Inferior parietal cortex (tissue), 1 donor: ENCODE measurements around the gene CDKAL1.
"Not testable (repeated sequence)": the region's sequence is repeated elsewhere in the genome, so short reads cannot be mapped to it uniquely, and the experiment has no call there.

Experiments
- DNase-seq: peaks from one replicate; pipeline ENCODE4 v3.0.0-alpha.2; 2016; ENCODE audit errors: extremely low spot score

The CDKAL1 gene

GRCh38 chr6:20534295-20535262 is at the start of gene CDKAL1:
Gene CDKAL1 (plus strand): TSS chr6:20534457. CDS start chr6:20546351, 11,894 bp downstream.
- peak; percentile 98 for DNase-seq

- DNase-seq = no peak
These were observed 47.6 kb upstream of the CDKAL1 start for GRCh38 chr6:20486641-20487040.

- no peak for DNase-seq
These were observed 46.4 kb upstream of the CDKAL1 start for GRCh38 chr6:20487669-20488375.

GRCh38 chr6:20490591-20490990 is 43.7 kb upstream of the CDKAL1 start:
- DNase-seq = no peak

- no peak for DNase-seq
These were observed 42.2 kb upstream of the CDKAL1 start for GRCh38 chr6:20492099-20492498.

GRCh38 chr6:20497216-20498040 is 36.8 kb upstream of the CDKAL1 start:
- no peak for DNase-seq

- no peak for DNase-seq
These were observed 36.2 kb upstream of the CDKAL1 start for GRCh38 chr6:20498041-20498385.

- no peak for DNase-seq
These were observed 25.0 kb upstream of the CDKAL1 start for GRCh38 chr6:20509212-20509611.

- DNase-seq = no peak
These were observed 22.4 kb upstream of the CDKAL1 start for GRCh38 chr6:20511852-20512251.

GRCh38 chr6:20525208-20525607 is 9.0 kb upstream of the CDKAL1 start:
- DNase-seq = not testable (repeated sequence)

GRCh38 chr6:20529086-20529448 is 5.2 kb upstream of the CDKAL1 start:
- DNase-seq = peak; percentile 75

- no peak for DNase-seq
These were observed 1.4 kb upstream of the CDKAL1 start for GRCh38 chr6:20532881-20533280.

GRCh38 chr6:20533746-20534294 is 437 bp upstream of the CDKAL1 start:
- DNase-seq = no peak

GRCh38 chr6:20538131-20538662 is 3.9 kb downstream of the CDKAL1 start:
- DNase-seq = no peak

- DNase-seq = no peak
These were observed 4.7 kb downstream of the CDKAL1 start for GRCh38 chr6:20538907-20539306.

- DNase-seq = no peak
These were observed 5.1 kb downstream of the CDKAL1 start for GRCh38 chr6:20539387-20539786.

GRCh38 chr6:20540683-20541082 is 6.4 kb downstream of the CDKAL1 start:
- no peak for DNase-seq

GRCh38 chr6:20541382-20541781 is 7.1 kb downstream of the CDKAL1 start:
- no peak for DNase-seq

GRCh38 chr6:20542927-20543602 is 8.8 kb downstream of the CDKAL1 start:
- no peak for DNase-seq

- no peak for DNase-seq
These were observed 14.0 kb downstream of the CDKAL1 start for GRCh38 chr6:20548264-20548663.

- not testable (repeated sequence) for DNase-seq
These were observed 15.1 kb downstream of the CDKAL1 start for GRCh38 chr6:20549398-20549797.
